Transverse colon (tissue), 4 donors: ENCODE results near the gene CISH. TPM values are rescaled to one million over a fixed set of nuclear protein-coding genes. Genes with fewer than 3 reads are reported as not detected.

ENCODE experiments used
- DNase-seq: peaks from one replicate; pipeline ENCODE4 v3.0.0-alpha.2; 2019
- H3K27ac ChIP-seq, 4 donors: fragments of 200-600 bp; sonication (generic); 2 replicates each; pipeline ENCODE4 v1.5.1; 2016 to 2018; ENCODE audit warnings: inconsistent platforms in 4 of 4
- H3K27me3 ChIP-seq: fragments of 200-600 bp; sonication (generic); 2 replicates; pipeline ENCODE4 v1.5.1; 2017; ENCODE audit warnings: inconsistent platforms
- H3K36me3 ChIP-seq, 4 donors: fragments of 200-600 bp; sonication (generic); 2 replicates each; pipeline ENCODE4 v1.5.1; 2017 to 2019; ENCODE audit warnings: inconsistent platforms in 4 of 4
- H3K4me1 ChIP-seq, 4 donors: fragments of 200-600 bp; sonication (generic); 2 replicates each; pipeline ENCODE4 v1.5.1; 2017 to 2020; ENCODE audit warnings: inconsistent platforms in 4 of 4
- H3K4me3 ChIP-seq, 4 donors: fragments of 200-600 bp; sonication (generic); 1 replicate in 1 of 4; 2 replicates in 3 of 4; pipeline versions ENCODE4 v1.5.1 to v1.6.1; 2017 to 2019; ENCODE audit warnings: inconsistent platforms in 4 of 4
- H3K9me3 ChIP-seq, 2 donors: fragments of 200-600 bp; sonication (generic); 2 replicates each; pipeline ENCODE4 v1.5.1; 2017 to 2019; ENCODE audit warnings: inconsistent platforms in 2 of 2
- CTCF ChIP-seq, 5 experiments: fragments of 200-600 bp in 3 of 5; fragments of 450-650 bp in 2 of 5; sonication (generic) in 3 of 5; IDR thresholded peaks; 1 replicate in 2 of 5; 2 replicates in 3 of 5; pipeline ENCODE4 v1.5.1; 2016 to 2017; ENCODE audit warnings: antibody characterized with exemption in 5 of 5, inconsistent platforms in 3 of 5, mild to moderate bottlenecking in 2 of 5, moderate library complexity in 1 of 5
- EP300 ChIP-seq: sonication (generic); formaldehyde crosslinking; IDR thresholded peaks from one replicate; pipeline ENCODE4 v1.6.1; 2017; ENCODE audit warnings: antibody characterized with exemption, low read depth
- POLR2A ChIP-seq: fragments of 450-650 bp; IDR thresholded peaks from one replicate; pipeline ENCODE4 v1.6.1; 2016; ENCODE audit warnings: antibody characterized with exemption, mild to moderate bottlenecking, moderate library complexity
- POLR2AphosphoS5 ChIP-seq, 3 donors: sonication (generic); formaldehyde crosslinking; IDR thresholded peaks; one replicate each; pipeline ENCODE4 v1.6.1; 2016; ENCODE audit warnings: antibody characterized with exemption in 3 of 3
- WGBS, 2 donors: methylation state at CpG; one replicate each; pipeline ENCODE4 v1.1.5; 2018; ENCODE audit warnings: low coverage in 1 of 2; 5-methylcytosine and 5-hydroxymethylcytosine counted together
- in situ Hi-C, 4 donors: fragments of 200-750 bp; cut with MboI; loops; one replicate each; pipeline versions ENCODE4 v1.15.0 to v1.15.1; 2017; ENCODE audit warnings: low sequenced_read_pairs in 3 of 4, low pct_ligation_motif_present in 1 of 4, low pct_unique_long_range_greater_than_20kb in 1 of 4
- intact Hi-C: fragments of 100-400 bp; cut with DNase I; formaldehyde crosslinking; loops from one replicate; pipeline ENCODE4 v1.15.1; 2023; ENCODE audit warnings: low total_unique reads
- total RNA-seq, 4 donors: library from RNA; depleted of rRNA; stranded (reverse); fragments of >200 nt; gene quantifications; one replicate each; pipeline ENCODE4 v1.1.0, GENCODE V29; 2016

Gene CISH
- total RNA-seq, 4 donors from 2014 or later: 3.0 to 15.9 (median 9.2) TPM

GRCh38 chr3:50586763-50587070 is 24.9 kb downstream of the CISH start:
- intact Hi-C loops: no loop called here
- no peaks in the 10 kb centered on the region for H3K36me3 ChIP-seq
- no peaks in the 10 kb centered on the region for H3K9me3 ChIP-seq
- TF ChIP-seq POLR2A: no peak
- no peak for TF ChIP-seq EP300
- TF ChIP-seq CTCF (IDR thresholded peaks at IDR 0.05): no peak
- TF ChIP-seq POLR2AphosphoS5 (IDR thresholded peaks at IDR 0.05): no peak
- in situ Hi-C loops: no loop called here
- peaks cover 0 to 6% (median 4%) of the 10 kb centered on the region in 4 donors for H3K4me1 ChIP-seq
- WGBS, 2 donors: 52% methylated on average over 3 of the region's 3 CpGs; no CpG with 5 or more reads in 1 of the 2 donors
- no peak for DNase-seq
- no peaks in the 10 kb centered on the region for H3K27me3 ChIP-seq
- no peak overlapping the region for H3K27ac ChIP-seq
- no peak overlapping the region for H3K4me3 ChIP-seq

- 70 to 85% methylated on average over 2 to 6 of the region's 6 CpGs for WGBS, 2 donors
- H3K4me1 ChIP-seq: peaks cover 0 to 5% (median 3%) of the 10 kb centered on the region in 4 donors
- intact Hi-C loops (no loop called here), in situ Hi-C loops (no loop called here)
- H3K27me3 ChIP-seq: no peaks in the 10 kb centered on the region
- no peak overlapping the region for H3K4me3 ChIP-seq
- DNase-seq: no peak
- H3K27ac ChIP-seq: no peak overlapping the region
- no peaks in the 10 kb centered on the region for H3K36me3 ChIP-seq
- TF ChIP-seq CTCF (IDR thresholded peaks at IDR 0.05): no peak
- TF ChIP-seq POLR2A: no peak
- no peak for TF ChIP-seq POLR2AphosphoS5 (IDR thresholded peaks at IDR 0.05)
- TF ChIP-seq EP300: no peak
- no peaks in the 10 kb centered on the region for H3K9me3 ChIP-seq
Measured at GRCh38 chr3:50585919-50586762, 25.4 kb downstream of the CISH start.

GRCh38 chr3:50584391-50584790 is 27.2 kb downstream of the CISH start:
- no peak for TF ChIP-seq POLR2A
- TF ChIP-seq POLR2AphosphoS5 (IDR thresholded peaks at IDR 0.05): no peak
- TF ChIP-seq CTCF (IDR thresholded peaks at IDR 0.05): no peak
- TF ChIP-seq EP300: no peak
- H3K36me3 ChIP-seq: no peaks in the 10 kb centered on the region
- no peaks in the 10 kb centered on the region for H3K9me3 ChIP-seq
- intact Hi-C loops (no loop called here), in situ Hi-C loops (no loop called here)
- no peak overlapping the region for H3K27ac ChIP-seq
- WGBS, 2 donors: 58 to 82% methylated on average over 2 of the region's 2 CpGs
- no peak overlapping the region for H3K4me3 ChIP-seq
- no peaks in the 10 kb centered on the region for H3K27me3 ChIP-seq
- no peak for DNase-seq
- no peaks in the 10 kb centered on the region for H3K4me1 ChIP-seq

GRCh38 chr3:50583897-50584296 is 27.7 kb downstream of the CISH start:
- DNase-seq: no peak
- Histone ChIP-seq H3K4me1 (no peaks in the 10 kb centered on the region), H3K36me3 (no peaks in the 10 kb centered on the region), H3K4me3 (no peak overlapping the region), H3K9me3 (no peaks in the 10 kb centered on the region), H3K27ac (no peak overlapping the region), H3K27me3 (no peaks in the 10 kb centered on the region)
- in situ Hi-C loops (no loop called here), intact Hi-C loops (no loop called here)
- 88% methylated on average over 6 of the region's 6 CpGs; no CpG with 5 or more reads in 1 of the 2 donors for WGBS, 2 donors
- TF ChIP-seq EP300: no peak
- peak in 2 of 3 donors; percentile 10 to 55 for TF ChIP-seq POLR2AphosphoS5 (IDR thresholded peaks at IDR 0.05)

GRCh38 chr3:50582083-50582482 is 29.5 kb downstream of the CISH start:
- in situ Hi-C loops: no loop called here
- DNase-seq: no peak
- TF ChIP-seq EP300 (no peak), POLR2AphosphoS5 (IDR thresholded peaks at IDR 0.05) (no peak), CTCF (IDR thresholded peaks at IDR 0.05) (no peak), POLR2A (no peak)
- Histone ChIP-seq H3K27ac (no peak overlapping the region), H3K36me3 (no peaks in the 10 kb centered on the region), H3K27me3 (no peaks in the 10 kb centered on the region), H3K4me1 (no peaks in the 10 kb centered on the region), H3K4me3 (no peak overlapping the region), H3K9me3 (no peaks in the 10 kb centered on the region)
- intact Hi-C loops: no loop called here
- 80% methylated on average over 9 of the region's 9 CpGs; no CpG with 5 or more reads in 1 of the 2 donors for WGBS, 2 donors
